IMR-90 (cell line): ENCODE results near the gene GLT8D2. TPM values are rescaled to one million over a fixed set of nuclear protein-coding genes. Genes with fewer than 3 reads are reported as not detected.
A peak's percentile ranks its signal among the peaks of the same experiment; 100 is the strongest.

Experiments
- ATAC-seq: fragments of 200-7000 bp; cut with Tn5 transposase; 2 replicates; pipeline ENCODE4 v1.9.1; 2020; ENCODE audit warnings: low read depth, mild to moderate bottlenecking, moderate library complexity
- BruUV-seq: library from RNA; stranded (reverse); fragments of 400-500 nt; replicated peaks from 2 replicates; lab custom pipeline; 2021; lab: Mats Ljungman, UMichigan
- CTCF ChIA-PET: fragments of 300-600 bp; formaldehyde crosslinking; extraction: SDS; loops from one replicate; lab custom pipeline; 2021; ENCODE audit warnings: antibody characterized with exemption; lab: Yijun Ruan, JAX
- POLR2A ChIA-PET: fragments of 300-600 bp; sonication (Branson Sonifier 250); formaldehyde crosslinking; loops from one replicate; lab custom pipeline; 2022; ENCODE audit warnings: antibody characterized with exemption; ENCODE audit not compliant: unreplicated experiment; lab: Charles Lee
- DNase-seq: peaks from one replicate; pipeline ENCODE4 v3.0.0; 2013
- H2AFZ ChIP-seq: replicated peaks from 2 replicates; pipeline ENCODE3; 2013; ENCODE audit warnings: low read length, mild to moderate bottlenecking; ENCODE audit not compliant: poor library complexity
- H2AK5ac ChIP-seq: 2 replicates; pipeline ENCODE4 v1.6.1; 2013; ENCODE audit warnings: low read depth, low read length, inconsistent platforms
- H2AK9ac ChIP-seq: replicated peaks from 2 replicates; pipeline ENCODE3; 2013; ENCODE audit warnings: mild to moderate bottlenecking, low read depth, low read length, moderate library complexity; ENCODE audit not compliant: poor library complexity
- H2BK120ac ChIP-seq: 2 replicates; pipeline ENCODE4 v1.6.1; 2013; ENCODE audit warnings: low read depth, low read length, inconsistent platforms
- H2BK15ac ChIP-seq: 3 replicates; pipeline ENCODE4 v1.6.1; 2013; ENCODE audit warnings: low read depth, low read length, inconsistent platforms
- H2BK20ac ChIP-seq: 2 replicates; pipeline ENCODE4 v1.6.1; 2013; ENCODE audit warnings: low read depth, mild to moderate bottlenecking, inconsistent platforms, low read length, moderate library complexity
- H2BK5ac ChIP-seq: 2 replicates; pipeline ENCODE4 v1.6.1; 2013; ENCODE audit warnings: mild to moderate bottlenecking, low read depth, low read length, inconsistent platforms; ENCODE audit not compliant: poor library complexity, severe bottlenecking
- H3K14ac ChIP-seq: replicated peaks from 2 replicates; pipeline ENCODE4 v1.6.1; 2013; ENCODE audit warnings: low read depth, low read length, inconsistent platforms
- H3K18ac ChIP-seq: 2 replicates; pipeline ENCODE4 v1.6.1; 2013; ENCODE audit warnings: low read depth, low read length, control low read depth
- H3K23ac ChIP-seq: 2 replicates; pipeline ENCODE4 v1.6.1; 2013; ENCODE audit warnings: low read depth, low read length, inconsistent platforms
- H3K27ac ChIP-seq: 2 replicates; pipeline ENCODE4 v1.5.1; 2013; ENCODE audit warnings: mild to moderate bottlenecking, control low read depth, low read length; ENCODE audit not compliant: insufficient read depth
- H3K27me3 ChIP-seq: 2 replicates; pipeline ENCODE4 v1.6.1; 2013; ENCODE audit warnings: low read length; ENCODE audit not compliant: control insufficient read depth, insufficient read depth
- H3K36me3 ChIP-seq: 2 replicates; pipeline ENCODE4 v1.6.1; 2013; ENCODE audit warnings: low read length, mixed read lengths; ENCODE audit not compliant: control insufficient read depth, insufficient read depth
- H3K4ac ChIP-seq: 2 replicates; pipeline ENCODE4 v1.6.1; 2013; ENCODE audit warnings: low read depth, low read length, inconsistent platforms
- H3K4me1 ChIP-seq: 2 replicates; pipeline ENCODE4 v1.6.1; 2013; ENCODE audit warnings: low read length, mixed read lengths; ENCODE audit not compliant: control insufficient read depth, insufficient read depth
- H3K4me2 ChIP-seq: 2 replicates; pipeline ENCODE4 v1.6.1; 2013; ENCODE audit warnings: low read depth, mild to moderate bottlenecking, control low read depth, low read length, moderate library complexity
- H3K4me3 ChIP-seq: 2 replicates; pipeline ENCODE4 v1.5.1; 2013; ENCODE audit warnings: low read depth, mild to moderate bottlenecking, control low read depth, low read length, moderate library complexity; ENCODE audit not compliant: insufficient read depth
- H3K56ac ChIP-seq: 2 replicates; pipeline ENCODE4 v1.6.1; 2013; ENCODE audit warnings: low read length, inconsistent platforms; ENCODE audit not compliant: insufficient read depth; ENCODE audit errors: extremely low read depth
- H3K79me1 ChIP-seq, 2 experiments: 2 replicates each; pipeline ENCODE4 v1.6.1; 2013; ENCODE audit warnings: low read length in 2 of 2, inconsistent platforms in 1 of 2, low read depth in 1 of 2
- H3K9ac ChIP-seq: 2 replicates; pipeline ENCODE4 v1.6.1; 2013; ENCODE audit warnings: low read depth, low read length, control low read depth
- H3K9me1 ChIP-seq: 2 replicates; pipeline ENCODE4 v1.6.1; 2013; ENCODE audit warnings: low read length, inconsistent platforms; ENCODE audit not compliant: insufficient read depth
- H3K9me3 ChIP-seq: 2 replicates; pipeline ENCODE4 v1.6.1; 2013; ENCODE audit warnings: low read length; ENCODE audit not compliant: control insufficient read depth, insufficient read depth
- H4K20me1 ChIP-seq: 2 replicates; pipeline ENCODE4 v1.6.1; 2013; ENCODE audit warnings: low read length, inconsistent platforms; ENCODE audit not compliant: insufficient read depth
- H4K5ac ChIP-seq: 2 replicates; pipeline ENCODE4 v1.6.1; 2013; ENCODE audit warnings: mild to moderate bottlenecking, low read depth, low read length, control low read depth
- H4K8ac ChIP-seq, 2 experiments: 2 replicates each; pipeline ENCODE4 v1.6.1; 2013; ENCODE audit warnings: low read depth in 2 of 2, low read length in 2 of 2, control low read depth in 1 of 2, inconsistent platforms in 1 of 2
- H4K91ac ChIP-seq: 2 replicates; pipeline ENCODE4 v1.6.1; 2013; ENCODE audit warnings: low read depth, low read length, inconsistent platforms; ENCODE audit not compliant: insufficient read depth
- MAFK ChIP-seq: IDR thresholded peaks from 2 replicates; pipeline ENCODE4 v1.6.1; 2012; ENCODE audit warnings: low read depth, low read length, improper control_type of control experiment
- POLR2A ChIP-seq: IDR thresholded peaks from 2 replicates; pipeline ENCODE4 v1.6.1; 2012; ENCODE audit warnings: mild to moderate bottlenecking, low read depth, low read length
- WGBS, 2 experiments: methylation state at CpG; one replicate each; pipeline versions ENCODE4 v1.1.5 to v1.1.7; 2013; ENCODE audit warnings: missing lambda C conversion rate in 2 of 2; ENCODE audit not compliant: insufficient read length in 1 of 2; ENCODE audit errors: extremely low coverage in 2 of 2; 5-methylcytosine and 5-hydroxymethylcytosine counted together
- dilution Hi-C: fragments of 300-500 bp; cut with HindIII; formaldehyde crosslinking; loops from one replicate; pipeline ENCODE4 v1.14.3; 2018; ENCODE audit warnings: low sequenced_read_pairs; ENCODE audit not compliant: unreplicated experiment
- in situ Hi-C: fragments of 300-500 bp; cut with MboI; formaldehyde crosslinking; loops from 3 replicates; pipeline ENCODE4 v1.14.3; 2019; ENCODE audit warnings: low sequenced_read_pairs, inconsistent platforms, mixed read lengths
- intact Hi-C: fragments of 100-400 bp; cut with micrococcal nuclease; formaldehyde crosslinking; loops from 2 replicates; pipeline ENCODE4 v1.10.0; 2022
- polyA plus RNA-seq, 3 experiments: library from polyadenylated mRNA; depleted of rRNA; stranded (reverse); fragments of >200 nt; gene quantifications; 2 replicates each; pipeline ENCODE4 v1.2.3, GENCODE V29; 2012; ENCODE audit warnings: low replicate concordance in 1 of 3
- total RNA-seq: library from RNA; depleted of rRNA; stranded (reverse); fragments of >200 nt; gene quantifications from 2 replicates; pipeline ENCODE4 v1.2.3, GENCODE V29; 2012

Gene GLT8D2
- total and polyA plus RNA-seq, 2 of the 4 experiments (the other 2 are of a cell fraction): 33.5 to 47.9 TPM

- CTCF ChIA-PET: no interaction called here
- H3K9me1 ChIP-seq: peaks cover 4% of the 10 kb centered on the region; the same call in 1 of the 2 replicates
- H3K4ac ChIP-seq: no peak overlapping the region
- H4K5ac ChIP-seq: no peak overlapping the region; the same call in 1 of the 2 replicates
- peaks cover 4% of the 10 kb centered on the region; the same call in 1 of the 2 replicates for H4K20me1 ChIP-seq
- DNase-seq: no peak
- no peak overlapping the region for H3K18ac ChIP-seq
- H3K27me3 ChIP-seq: no peaks in the 10 kb centered on the region
- TF ChIP-seq MAFK (peak; percentile 73), POLR2A (no peak)
- peaks cover 19 to 28% of the 10 kb centered on the region in 2 experiments for H3K79me1 ChIP-seq
- in situ Hi-C loops (no loop called here), intact Hi-C loops (no loop called here), dilution Hi-C loops (no loop called here)
- no peak overlapping the region for H2BK5ac ChIP-seq
- no peaks in the 10 kb centered on the region for H3K9me3 ChIP-seq
- H3K27ac ChIP-seq: no peak overlapping the region
- H4K91ac ChIP-seq: no peak overlapping the region
- H2BK120ac ChIP-seq: no peak overlapping the region
- no peak overlapping the region for H2BK20ac ChIP-seq
- H3K23ac ChIP-seq: no peak overlapping the region
- H2AK9ac ChIP-seq: no peak overlapping the region
- H3K56ac ChIP-seq: no peak overlapping the region
- H4K8ac ChIP-seq: no peak overlapping the region
- H3K36me3 ChIP-seq: peaks cover 22% of the 10 kb centered on the region
- H2AK5ac ChIP-seq: no peak overlapping the region
- H3K4me2 ChIP-seq: no peak overlapping the region
- WGBS, 2 experiments: no CpG with 5 or more reads among the region's 1 CpG
- POLR2A ChIA-PET: no interaction called here
- ATAC-seq: no peak
- peaks cover 3% of the 10 kb centered on the region; the same call in 1 of the 2 replicates for H3K4me1 ChIP-seq
- BruUV-seq: no TSS peak
- no peak overlapping the region for H2BK15ac ChIP-seq
- H3K14ac ChIP-seq: no peak overlapping the region
- no peak overlapping the region for H3K9ac ChIP-seq
- no peak overlapping the region for H2AFZ ChIP-seq
- H3K4me3 ChIP-seq: no peak overlapping the region
Measured at GRCh38 chr12:104080764-104081163, 30.8 kb upstream of the GLT8D2 start.
